H54 (cell line): Measurements from ENCODE around the gene GMDS.
"Not testable (repeated sequence)": the region's sequence is repeated elsewhere in the genome, so short reads cannot be mapped to it uniquely, and the experiment has no call there.

Experiments
- DNase-seq: peaks from one replicate; pipeline ENCODE4 v3.0.0; 2011; ENCODE audit warnings: low spot score, mixed read lengths; ENCODE audit not compliant: insufficient read length
- FAIRE-seq: peaks from 3 replicates; lab custom pipeline; 2011; peaks lifted over from hg19 to GRCh38; lab: Jason Lieb, UNC
- POLR2A ChIP-seq: IDR thresholded peaks from 2 replicates; pipeline ENCODE4 v1.6.1; 2011; ENCODE audit warnings: low read depth, mild to moderate bottlenecking, low read length

Gene GMDS

DNA sequence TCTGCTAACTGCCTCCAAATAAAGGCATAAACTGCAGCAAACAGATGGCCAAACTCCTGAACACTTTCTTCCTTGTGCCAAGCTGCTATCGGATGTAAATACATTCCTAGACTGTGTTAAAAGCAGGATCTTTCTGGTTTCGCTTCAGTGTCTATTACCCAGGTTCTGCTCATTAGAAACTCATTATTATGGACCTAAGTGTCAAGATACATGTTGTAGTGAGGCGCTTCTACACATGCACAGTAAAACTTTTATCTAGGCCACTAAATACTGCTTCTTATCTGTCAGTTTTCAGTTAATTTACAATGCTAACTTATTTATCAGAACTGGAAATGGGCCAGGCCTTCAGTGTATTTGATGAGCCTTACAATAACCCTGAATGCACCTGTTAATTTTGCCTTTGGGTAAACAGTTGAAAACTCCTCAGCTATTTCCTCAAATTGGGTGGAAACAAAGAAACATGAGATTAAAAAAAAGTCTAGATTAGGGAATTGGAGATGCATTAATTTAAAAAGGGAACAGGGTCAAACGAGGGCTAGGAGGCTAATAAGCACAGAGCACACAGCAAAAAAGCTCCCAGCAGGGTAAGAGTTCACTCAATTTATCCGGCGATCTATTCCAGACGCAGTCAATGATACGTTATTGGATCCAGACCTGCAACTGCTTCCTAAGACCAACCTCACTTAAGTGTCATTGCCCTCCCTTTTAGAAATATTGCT is 395.1 kb downstream of the GMDS start:
- no peak for FAIRE-seq

DNA sequence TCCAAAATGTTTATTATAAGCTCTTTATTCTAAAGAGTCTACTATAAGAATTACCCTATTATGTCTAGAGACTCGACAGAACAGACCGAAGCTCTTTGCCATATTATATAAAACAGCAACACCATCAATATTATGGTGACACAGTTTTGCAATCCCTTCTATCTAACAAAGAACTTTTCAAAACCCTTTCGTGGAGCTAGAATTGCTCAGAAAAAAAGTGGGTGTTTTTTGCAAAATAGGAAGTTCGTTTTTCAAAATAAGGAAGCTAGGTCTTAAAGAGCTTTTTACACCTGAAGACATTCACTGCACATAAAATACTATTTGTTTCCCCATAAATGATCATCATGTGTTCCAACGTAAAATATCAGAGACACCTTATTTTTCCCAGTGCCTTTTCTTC is 395.7 kb downstream of the GMDS start:
- DNase-seq (no peak), FAIRE-seq (no peak)
- TF ChIP-seq POLR2A, result no peak

More for the DNA sequence above, 395.1 kb downstream of the GMDS start:
- DNase-seq, result no peak
- no peak for TF ChIP-seq POLR2A

DNA sequence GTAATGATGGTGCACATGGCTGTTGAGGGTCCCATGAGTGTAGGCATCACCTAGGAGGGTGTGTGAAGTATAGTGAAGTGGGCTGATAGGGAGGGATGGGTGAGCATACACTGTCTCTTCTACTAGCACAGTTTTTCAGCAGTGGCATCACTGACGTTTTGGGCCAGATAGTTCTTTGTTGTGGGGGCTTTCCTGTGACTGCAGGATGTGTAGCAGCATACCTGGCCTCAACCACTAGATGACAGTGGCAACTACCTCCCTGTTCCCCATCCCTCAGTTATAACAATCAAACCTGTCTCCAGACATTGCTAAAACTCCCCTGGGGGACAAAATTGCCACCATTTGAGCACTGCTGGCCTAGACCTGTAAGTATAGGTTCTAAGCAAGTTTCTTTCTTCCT is 396.7 kb downstream of the GMDS start:
- FAIRE-seq (no peak), DNase-seq (no peak)
- no peak for TF ChIP-seq POLR2A

DNA sequence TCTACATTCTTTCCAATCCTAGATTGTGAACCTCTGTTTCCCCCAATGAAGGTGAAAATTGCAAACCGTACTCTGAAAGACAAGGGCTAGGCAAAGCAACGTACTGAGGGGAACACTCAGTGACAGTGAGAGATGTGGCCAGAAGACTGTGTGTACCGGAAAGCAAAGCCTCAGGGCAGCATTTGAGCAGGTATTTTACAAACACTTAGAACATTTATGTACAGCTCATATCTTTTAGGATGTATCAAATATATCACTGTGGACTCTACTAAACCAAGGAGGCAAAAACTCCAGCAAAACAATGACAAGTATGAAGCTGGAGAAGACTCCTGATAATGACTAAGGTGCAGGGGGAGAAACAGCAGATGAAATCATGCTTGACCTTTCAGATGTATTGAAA is 398.8 kb downstream of the GMDS start:
- TF ChIP-seq POLR2A, result no peak
- FAIRE-seq (no peak), DNase-seq (no peak)

DNA sequence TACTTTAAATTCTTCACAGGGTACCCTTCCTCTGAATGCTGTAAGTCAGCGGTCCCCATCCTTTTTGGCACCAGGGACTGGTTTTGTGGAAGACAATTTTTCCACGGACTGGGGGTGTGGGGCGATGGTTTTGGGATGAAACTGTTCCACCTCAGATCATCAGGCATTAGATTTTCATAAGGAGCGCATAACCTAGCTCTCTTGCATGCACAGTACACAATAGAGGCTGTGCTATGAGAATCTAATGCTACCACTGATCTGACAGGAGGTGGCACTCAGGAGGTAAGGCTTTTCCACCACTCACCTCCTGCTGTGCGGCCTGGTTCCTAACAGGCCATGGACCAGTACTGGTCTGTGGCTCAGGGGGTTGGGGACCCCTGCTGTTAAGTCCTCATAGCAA is 399.9 kb downstream of the GMDS start:
- DNase-seq, FAIRE-seq: not testable (repeated sequence)

DNA sequence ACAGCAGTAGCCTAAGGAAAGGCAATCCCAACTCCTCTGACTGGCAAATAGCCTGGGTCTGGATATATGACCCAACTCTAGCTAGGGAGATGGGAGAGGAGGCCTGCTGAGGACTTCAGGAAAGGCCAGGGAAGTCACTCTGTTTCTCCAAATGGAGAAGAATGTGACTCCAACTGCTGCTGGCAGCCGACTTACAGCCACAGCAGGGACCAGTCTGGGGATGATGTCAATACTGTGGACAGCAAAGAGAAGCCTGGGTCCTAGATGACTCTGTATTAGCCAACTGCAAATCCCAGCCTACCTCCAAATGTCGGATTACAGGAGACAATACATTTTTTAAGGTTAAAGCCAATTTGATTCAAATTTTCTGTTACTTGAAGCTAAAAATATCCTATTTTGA is 403.1 kb downstream of the GMDS start:
- FAIRE-seq (no peak), DNase-seq (no peak)
- no peak for TF ChIP-seq POLR2A

DNA sequence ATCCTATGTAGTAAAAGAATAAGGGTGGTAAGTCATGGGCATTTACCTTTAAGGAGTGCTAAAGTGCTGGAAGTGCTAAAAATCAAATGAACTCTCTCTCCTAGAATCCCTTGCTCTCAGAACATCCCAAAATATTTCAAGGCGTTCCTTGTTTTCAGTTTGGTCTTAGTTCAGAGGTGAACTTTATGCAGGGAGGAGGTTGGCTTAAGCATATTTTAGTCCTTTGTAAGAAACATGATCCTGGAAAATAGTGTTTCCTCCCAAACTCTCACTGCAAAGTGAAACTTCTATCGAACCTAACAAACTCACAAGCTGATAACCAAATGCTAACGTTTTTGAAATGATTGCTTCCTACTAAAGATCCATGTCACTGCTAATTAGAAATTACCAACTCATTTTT is 404.3 kb downstream of the GMDS start:
- no peak for DNase-seq
- no peak for FAIRE-seq
- TF ChIP-seq POLR2A, result no peak

DNA sequence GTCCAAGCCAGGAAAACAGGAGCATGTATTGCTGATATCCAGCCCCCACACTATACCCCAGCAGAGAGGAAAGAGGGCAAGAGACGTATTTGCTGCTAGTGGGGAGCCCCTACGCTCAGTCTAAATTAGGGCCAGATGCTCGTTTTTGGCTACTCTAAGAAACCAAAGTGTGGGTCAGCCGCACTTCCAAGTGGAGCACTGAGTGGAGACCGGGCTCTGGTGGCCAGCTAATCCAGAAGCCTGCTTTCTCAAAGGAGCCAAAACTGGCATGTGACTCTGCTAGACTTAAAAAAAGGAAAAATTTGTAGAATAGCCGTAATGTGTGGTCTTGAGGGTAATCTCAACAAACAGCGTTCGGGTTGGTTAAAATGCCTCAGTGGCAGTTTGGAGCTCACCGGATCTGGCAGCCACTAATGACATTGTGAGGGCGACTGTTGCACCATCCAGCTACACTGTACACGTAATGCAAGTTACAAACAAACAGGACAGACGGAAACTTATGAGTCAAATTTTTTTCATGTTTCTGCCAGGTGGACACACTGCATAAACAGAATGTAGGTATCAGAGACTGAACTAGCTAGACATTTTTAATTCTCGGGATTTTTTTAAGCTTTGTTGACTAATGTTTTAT is 404.8 kb downstream of the GMDS start:
- no peak for TF ChIP-seq POLR2A
- no peak for FAIRE-seq
- no peak for DNase-seq

DNA sequence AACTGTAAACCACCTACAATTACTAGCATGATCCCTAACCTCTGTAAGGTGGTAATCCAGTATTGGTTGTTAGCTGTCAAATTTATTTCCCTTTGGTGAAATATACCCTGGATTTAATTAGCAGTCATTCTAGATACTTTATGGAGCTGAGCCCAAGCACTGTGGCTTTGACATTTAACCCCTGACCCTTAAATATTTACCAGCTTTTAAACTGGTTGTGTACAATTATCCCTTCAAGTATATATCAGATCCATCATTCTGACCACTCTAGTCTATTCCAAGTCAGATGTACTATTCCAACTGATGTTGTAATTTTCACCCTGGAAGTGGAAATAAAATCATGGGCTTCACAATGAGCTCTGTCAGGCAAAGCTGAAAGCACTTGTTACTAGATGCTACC is 406.0 kb downstream of the GMDS start:
- no peak for DNase-seq
- no peak for TF ChIP-seq POLR2A
- no peak for FAIRE-seq

DNA sequence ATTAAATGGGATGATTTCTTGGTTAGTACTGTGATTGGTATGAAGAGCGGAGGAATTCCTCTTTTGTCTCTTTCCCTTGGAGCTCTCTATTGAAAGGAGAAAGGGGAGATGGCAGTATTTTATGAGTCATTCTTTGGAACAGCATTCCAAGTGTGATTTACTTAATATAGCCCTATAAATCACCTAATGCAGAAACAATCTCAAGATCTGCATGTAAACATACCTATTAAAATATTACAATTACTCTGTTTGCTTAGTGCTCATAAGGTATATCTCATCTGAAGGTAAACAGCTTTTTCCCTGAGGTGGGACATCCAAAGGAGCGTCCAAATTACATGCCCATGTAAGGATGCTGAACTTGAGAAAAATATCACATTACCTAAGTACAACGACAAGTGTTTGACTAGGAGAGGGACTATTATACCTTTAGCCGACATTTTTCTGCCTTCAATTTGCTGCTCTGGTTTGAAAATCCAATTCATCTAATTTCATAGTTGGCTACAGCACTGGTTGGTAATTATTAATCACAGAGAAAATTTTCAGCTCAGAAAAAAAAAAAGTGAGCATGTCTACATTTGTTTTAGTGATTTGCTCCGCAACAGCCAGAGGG is 406.7 kb downstream of the GMDS start:
- DNase-seq, result no peak
- FAIRE-seq, result no peak
- TF ChIP-seq POLR2A, result no peak

DNA sequence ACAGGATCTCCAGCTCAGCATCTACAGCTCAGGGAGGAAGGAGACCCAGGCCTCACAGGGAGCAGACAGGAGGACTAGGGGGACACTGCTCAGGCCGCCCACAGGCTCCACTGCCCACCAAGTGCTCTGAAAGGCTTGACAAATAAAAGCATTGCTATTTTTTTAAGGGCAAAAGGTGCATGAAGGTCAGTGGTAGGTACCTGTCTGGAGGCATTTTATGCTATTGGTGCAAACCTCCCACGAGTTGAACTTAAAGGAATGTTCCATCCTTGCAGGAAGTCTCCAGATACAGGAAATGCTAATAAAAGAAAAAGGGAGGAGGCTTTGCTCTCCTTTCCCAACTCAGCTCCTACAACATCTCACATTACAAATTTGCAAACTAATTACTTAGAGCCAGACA is 407.6 kb downstream of the GMDS start:
- DNase-seq, result no peak
- no peak for FAIRE-seq
- TF ChIP-seq POLR2A, result no peak

DNA sequence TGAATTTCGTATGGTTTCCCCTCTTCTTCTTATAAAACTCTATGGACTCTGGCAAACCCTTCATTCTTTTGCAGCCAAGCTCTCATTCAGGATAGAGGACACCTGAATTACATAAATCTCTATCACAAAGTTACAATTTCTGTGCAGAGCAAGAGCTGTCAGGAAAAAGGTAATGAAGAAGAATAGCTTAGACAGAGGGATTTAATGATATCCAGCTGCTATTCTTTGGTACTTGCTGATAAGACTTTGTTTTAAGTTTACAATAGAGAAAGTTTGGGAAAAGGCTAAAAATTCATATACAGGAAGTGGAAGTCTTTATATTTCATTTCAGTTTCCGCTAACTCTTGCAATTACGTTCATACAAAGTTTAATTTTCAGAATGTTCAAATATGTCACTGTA is 408.7 kb downstream of the GMDS start:
- no peak for FAIRE-seq
- no peak for DNase-seq
- no peak for TF ChIP-seq POLR2A

DNA sequence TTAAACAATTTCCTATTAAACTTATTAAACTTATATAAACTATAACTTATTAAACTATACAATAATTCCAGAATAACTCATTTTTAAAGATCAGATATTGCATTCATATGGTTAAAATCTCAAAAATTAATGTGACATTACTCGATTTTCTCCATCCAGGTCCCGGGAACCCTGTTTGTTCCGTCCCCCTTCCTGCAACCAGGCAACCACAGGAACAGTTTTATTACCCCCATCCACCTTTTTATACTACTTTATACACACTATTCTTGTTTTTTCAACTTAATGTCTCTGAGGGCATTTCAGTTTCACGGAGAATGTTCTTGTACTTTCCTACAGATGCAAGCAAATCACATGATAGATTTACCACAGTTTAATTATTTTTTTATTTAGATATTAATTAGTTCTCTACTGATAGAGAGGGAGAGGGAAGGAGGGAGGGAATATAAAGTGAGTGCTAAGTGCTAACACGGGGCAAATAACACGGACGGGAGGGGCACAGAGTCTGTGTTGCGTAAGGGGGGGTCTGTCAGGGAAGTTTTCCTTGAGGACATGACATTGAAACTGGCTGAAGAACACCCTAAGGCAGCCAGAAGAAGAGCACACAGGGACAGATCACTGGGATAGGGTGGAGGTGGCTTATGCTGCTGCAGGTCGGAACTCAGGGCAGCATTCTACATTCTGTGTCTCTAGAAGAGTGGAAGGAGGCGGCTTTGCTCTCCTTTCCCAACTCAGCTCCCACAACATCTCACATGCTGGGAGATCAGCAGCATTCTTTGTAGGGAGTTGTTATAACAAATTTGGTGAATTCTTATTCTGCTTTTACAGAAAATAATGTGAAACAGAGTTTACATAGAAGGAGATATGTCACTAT is 410.5 kb downstream of the GMDS start:
- no peak for TF ChIP-seq POLR2A
- DNase-seq, result no peak
- no peak for FAIRE-seq

DNA sequence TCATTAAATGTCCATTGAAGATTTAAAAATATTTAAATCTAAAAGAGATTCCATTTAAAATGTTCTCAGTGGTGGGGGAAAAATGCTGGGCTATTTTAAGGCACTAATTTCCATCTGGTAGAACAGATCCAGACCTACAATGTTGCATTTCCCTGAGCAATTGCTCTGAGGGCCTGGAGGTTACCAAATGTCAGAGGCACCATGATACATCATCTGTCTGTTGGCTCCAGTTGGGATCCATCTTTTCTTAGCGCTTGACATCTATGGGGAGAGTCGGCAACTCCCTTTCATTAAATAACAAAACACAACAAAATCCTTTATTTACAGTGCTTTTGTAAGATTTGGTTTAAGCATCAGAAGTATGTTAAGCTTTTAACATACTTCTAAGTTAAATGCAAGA is 411.2 kb downstream of the GMDS start:
- no peak for TF ChIP-seq POLR2A
- DNase-seq, result no peak
- FAIRE-seq, result no peak
